ENCODE results near the gene PITPNM1.
A peak's percentile ranks its signal among the peaks of the same experiment; 100 is the strongest.
"Not testable (repeated sequence)": the region's sequence is repeated elsewhere in the genome, so short reads cannot be mapped to it uniquely, and the experiment has no call there.

The PITPNM1 gene

GRCh38 chr11:67486481-67487195 lies 18.5 kb downstream of the PITPNM1 start:
- no peak for DNase-seq

DNA sequence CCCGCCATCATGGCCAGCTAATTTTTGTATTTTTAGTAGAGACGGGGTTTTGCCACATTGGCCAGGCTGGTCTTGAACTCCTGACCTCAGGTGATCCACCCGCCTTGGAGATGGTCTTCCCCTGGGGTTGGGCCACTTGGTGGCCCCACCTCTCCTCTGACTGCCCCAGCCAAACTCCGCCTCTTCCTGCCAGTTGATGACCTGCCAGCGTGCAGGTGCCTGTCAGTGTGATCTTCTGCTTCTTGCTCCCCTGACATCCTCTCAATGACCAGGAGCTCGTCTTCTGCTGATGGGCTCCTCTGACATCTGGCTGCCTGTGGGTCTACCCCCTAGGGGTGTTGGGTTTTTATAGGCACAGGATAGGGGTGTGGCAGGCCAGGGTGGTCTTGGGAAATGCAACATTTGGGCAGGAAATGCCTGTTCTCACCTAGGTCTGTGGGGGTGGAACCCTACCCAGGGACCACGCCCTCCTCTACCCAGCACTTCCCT lies 19.2 kb downstream of the PITPNM1 start:
- DNase-seq, result not testable (repeated sequence)

DNA sequence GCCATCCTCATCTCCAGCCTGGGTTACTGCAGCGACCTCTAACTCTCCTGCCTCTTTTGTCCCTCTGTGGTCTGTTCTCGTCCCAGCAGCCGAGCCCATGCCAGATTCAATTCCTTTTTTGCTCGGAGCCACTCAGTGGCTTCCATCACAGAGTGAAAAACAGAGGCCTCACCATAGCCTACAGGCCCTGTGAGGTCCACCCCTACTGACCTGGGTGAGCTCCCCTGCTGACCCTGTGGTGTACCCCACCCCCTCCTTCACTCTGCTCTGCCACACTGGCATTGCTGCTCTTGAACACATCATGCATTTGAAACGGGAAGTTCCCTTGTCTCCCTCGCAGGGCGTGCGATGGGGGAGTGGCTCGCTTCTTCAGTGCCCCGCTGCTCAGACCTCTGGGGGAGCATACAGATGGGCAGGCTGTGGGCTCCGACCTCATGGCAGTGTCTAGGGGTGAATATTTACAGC lies 20.3 kb downstream of the PITPNM1 start:
- no peak for DNase-seq

DNA sequence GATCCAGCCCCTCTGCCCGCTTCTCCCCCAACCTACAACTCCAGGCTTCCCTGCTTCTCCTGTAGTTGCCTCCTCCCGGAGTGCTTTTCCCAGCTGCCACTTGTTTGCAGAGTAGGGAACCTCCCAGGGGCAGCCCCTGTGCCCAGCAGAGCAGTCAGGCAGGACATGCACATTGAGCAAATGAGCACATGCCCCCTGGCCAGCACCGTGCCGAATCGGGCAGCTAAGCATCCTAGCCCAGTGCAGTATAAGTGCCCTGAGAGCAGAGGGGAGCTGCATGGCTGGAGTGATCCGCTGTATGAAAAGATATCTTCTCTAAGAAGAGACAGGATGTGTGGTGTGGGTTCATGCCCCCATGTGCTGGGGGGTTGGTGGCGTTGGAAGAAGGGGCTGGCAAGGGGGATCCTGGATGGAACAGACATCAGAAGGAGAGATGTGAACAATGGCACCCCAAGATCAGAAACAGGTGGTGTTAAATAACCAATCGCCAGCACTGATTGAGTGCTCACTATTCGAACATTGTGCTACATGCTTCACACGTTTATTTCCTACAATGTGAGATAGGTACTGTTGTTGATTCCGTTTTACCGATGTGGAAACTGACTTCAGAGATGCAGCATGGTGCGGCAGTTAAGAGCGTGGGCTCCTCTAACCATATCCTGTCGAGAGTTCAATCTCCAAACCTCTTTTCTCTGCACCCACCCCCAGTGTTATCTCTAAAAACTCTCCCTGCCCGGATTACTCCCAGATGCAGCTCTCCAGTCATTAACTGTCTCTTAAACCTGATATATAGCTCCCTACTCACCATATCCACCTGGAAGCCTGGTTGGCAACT lies 21.1 kb downstream of the PITPNM1 start:
- no peak for DNase-seq

GRCh38 chr11:67482827-67483798 lies 22.1 kb downstream of the PITPNM1 start, which contains the start of gene AIP:
Gene AIP (plus strand): TSS chr11:67483026. CDS start chr11:67483159, 133 bp downstream.
- peak; percentile 96 for DNase-seq

DNA sequence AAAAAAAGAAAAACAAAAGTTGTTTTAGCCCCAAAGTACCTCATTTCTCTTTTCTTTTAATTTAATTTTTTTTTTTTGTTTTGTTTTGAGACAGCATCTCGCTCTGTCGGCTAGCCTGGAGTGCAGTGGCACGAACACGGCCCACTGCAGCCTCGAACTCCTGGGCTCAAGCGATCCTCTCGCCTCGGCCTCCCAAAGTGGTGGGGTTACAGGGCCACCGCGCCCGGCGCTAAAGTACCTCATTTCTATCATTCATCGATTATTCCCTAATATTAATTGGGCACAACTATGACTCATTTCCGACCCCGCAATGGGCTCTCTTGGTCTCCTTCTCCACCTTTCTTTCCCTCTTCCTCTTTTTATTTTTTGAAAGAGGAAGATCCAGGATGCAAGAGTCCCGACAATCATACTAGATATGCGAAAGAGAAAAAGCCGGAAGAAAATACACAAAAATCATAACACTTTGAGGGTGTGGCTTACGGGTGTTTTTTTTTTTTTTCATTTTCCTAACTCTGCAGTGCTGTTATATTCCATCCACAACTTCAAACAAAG lies 22.8 kb downstream of the PITPNM1 start:
- DNase-seq, result no peak

DNA sequence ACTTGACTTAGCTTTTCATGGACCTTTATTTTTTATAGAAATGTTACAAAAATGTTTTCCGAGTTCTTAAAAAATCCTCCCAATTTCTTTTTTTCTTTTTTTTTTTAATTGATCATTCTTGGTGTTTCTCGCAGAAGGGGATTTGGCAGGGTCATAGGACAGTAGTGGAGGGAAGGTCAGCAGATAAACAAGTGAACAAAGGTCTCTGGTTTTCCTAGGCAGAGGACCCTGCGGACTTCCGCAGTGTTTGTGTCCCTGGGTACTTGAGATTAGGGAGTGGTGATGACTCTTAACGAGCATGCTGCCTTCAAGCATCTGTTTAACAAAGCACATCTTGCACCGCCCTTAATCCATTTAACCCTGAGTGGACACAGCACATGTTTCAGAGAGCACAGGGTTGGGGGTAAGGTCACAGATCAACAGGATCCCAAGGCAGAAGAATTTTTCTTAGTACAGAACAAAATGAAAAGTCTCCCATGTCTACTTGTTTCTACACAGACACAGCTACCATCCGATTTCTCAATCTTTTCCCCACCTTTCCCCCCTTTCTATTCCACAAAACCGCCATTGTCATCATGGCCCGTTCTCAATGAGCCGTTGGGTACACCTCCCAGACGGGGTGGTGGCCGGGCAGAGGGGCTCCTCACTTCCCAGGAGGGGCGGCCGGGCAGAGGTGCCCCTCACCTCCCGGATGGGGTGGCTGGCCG lies 27.7 kb downstream of the PITPNM1 start:
- not testable (repeated sequence) for DNase-seq

DNA sequence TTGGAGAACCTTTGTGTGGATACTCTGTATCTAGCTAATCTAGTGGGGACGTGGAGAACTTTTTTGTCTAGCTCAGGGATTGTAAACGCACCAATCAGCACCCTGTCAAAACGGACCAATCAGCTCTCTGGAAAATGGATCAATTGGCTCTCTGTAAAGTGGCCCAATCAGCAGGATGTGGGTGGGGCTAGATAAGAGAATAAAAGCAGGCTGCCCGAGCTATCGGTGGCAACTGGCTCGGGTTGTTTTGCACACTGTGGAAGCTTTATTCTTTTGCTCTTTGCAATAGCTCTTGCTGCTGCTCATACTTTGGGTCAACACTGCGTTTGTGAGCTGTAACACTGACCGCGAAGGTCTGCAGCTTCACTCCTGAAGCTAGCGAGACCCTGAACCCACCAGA lies 28.5 kb downstream of the PITPNM1 start:
- not testable (repeated sequence) for DNase-seq

DNA sequence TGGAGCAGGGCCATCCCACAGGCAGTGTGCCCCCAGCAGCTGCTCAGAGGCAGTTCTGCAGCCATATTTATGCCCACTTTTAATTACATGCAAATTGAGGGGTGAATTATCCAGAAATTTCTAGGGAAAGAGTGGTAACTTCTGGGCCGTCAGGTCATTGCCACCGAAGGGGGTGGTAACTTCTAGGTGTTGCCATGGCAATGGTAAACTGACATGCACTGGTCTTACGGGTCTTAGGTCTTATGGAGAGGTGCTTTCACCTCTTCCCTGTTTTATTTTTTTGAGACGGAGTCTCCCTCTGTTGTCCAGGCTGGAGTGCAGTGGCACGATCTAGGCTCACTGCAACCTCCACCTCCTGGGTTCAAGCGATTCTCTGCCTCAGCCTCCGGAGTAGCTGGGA lies 32.3 kb downstream of the PITPNM1 start:
- no peak for DNase-seq

- no peak for DNase-seq
These were observed 34.7 kb downstream of the PITPNM1 start for GRCh38 chr11:67470337-67471002.

- no peak for DNase-seq
These were observed 35.7 kb downstream of the PITPNM1 start for GRCh38 chr11:67469508-67469811.

DNA sequence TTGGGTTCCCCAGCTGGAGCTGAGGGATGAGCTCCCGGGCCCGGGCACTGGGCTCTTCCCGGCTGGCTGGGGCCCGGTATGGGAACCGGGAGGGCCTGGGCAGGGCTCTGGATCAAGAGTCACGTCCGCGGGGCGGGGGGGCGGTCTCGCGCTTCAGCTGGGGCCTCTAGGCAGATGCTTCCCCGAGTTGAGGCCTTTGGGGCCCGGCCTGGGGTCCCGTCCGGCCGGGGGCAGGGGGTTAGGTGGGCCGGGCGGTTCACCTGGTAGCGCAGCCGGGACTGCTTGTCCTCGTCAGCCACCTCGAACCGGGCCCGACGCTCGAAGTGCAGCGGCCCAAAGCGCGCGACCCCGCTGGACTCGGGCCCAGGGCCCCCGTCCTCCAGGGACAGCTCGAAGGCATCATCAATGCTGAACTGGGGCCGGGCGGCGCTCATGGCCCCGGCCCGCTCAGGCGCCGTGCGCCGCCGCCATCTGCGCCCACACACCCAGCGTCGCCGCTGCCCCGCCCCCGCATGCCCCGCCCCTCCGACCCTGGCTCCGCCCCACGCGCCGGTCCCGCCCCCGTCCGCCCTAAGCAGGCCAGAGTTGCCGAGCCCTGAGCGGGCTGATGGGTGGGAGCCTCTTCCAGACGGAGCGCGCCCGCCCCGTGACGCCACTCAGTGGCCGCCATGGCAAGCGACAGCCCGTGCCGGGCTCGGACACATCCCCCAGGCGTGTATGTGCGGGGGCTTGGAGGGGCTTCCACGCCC lies 36.2 kb downstream of the PITPNM1 start, which contains the start of gene TMEM134:
TMEM134 (minus strand) TSS at position 493 of the 749 bp plus-strand sequence; CDS start at position 434, 59 bp downstream.
- DNase-seq, result peak; percentile 93

GRCh38 chr11:67468456-67468758 lies 36.8 kb downstream of the PITPNM1 start:
- DNase-seq, result no peak

- DNase-seq, result no peak
These were observed 37.1 kb downstream of the PITPNM1 start for GRCh38 chr11:67468056-67468455.

DNA sequence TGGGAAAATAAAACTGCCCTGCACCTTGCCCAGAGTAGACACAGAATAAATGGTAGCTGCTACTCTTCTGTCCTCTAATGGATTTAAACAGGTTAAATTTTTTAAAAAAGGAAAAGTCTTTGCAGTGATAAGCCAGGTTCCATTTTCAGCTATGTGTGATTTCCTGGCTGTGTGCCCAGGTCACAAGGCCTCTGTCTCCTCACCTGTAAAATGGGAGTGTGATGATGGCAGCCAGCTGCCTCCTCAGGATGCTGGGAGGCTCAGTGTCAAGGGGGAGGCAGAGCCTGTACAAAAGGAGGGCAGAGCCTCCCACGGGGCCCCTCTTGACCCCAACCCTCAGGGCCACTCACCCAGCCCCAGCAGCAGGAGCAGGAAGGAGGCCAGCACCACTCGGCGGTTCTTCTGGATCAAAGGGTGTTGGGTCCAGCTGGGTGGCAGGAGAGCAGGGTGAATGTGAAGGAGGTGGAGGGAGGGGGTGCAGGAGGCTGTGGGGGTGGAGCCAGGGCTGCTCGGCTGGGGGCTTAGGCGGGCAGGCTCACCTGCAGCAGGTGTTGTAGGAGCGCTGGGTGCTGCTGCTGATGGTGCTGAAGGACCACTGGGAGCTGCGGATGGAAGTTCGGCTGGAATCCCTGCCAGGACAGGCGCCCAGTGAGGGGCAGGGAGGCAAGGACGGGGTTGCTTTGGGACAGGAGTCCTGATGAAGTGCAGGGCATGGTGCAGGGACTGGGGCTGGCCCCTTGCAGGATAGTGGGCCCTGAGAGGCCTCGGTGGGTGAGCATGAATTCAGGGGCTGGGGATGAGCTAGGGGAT lies 38.0 kb downstream of the PITPNM1 start:
- DNase-seq, result no peak

DNA sequence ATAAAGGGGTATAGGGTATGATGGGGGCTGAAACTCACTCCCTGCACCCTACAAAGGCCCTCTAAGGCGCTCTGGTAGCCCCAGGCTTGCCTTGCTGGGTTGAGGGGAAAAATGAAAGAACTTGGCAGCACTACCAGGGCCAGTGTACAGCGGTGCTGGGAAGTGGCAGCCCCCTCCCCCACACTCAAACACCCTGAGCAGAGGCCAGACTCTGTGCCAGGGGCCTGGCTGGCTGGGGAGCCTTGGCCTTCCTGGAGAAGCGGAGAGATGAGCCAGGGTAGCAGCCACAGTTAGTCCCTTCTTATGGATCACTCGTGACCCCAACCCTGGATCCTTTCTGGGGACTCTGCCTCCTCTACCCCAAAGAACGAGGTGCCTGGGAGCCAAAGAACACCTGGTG lies 38.8 kb downstream of the PITPNM1 start:
- DNase-seq, result no peak

- not testable (repeated sequence) for DNase-seq
These were observed 39.6 kb downstream of the PITPNM1 start for GRCh38 chr11:67465530-67465929.

DNA sequence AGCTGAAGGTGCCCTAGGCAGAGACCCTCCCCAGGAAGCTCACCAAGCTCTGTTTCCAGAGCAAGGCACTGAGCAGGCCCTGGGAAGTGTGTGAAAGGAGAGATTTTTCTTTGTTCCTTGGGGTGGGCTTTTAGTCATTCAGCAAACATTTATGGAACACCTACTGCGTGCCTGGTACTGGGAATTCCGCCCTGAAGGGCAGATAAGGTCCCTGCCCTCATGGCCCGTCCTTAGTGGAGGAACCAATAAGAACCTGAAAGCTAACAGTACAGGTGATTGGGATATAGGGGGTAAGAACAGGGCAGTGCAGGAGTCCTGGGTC lies 40.0 kb downstream of the PITPNM1 start:
- DNase-seq, result no peak

- DNase-seq, result peak; percentile 33
These were observed 40.6 kb downstream of the PITPNM1 start for GRCh38 chr11:67464411-67465188.
